AG04449 (cell line): Measurements from ENCODE around the gene MIF.

Experiments used
- CTCF ChIA-PET: fragments of 350-600 bp; formaldehyde crosslinking; extraction: SDS; loops from one replicate; lab custom pipeline; 2021; ENCODE audit warnings: antibody characterized with exemption; lab: Yijun Ruan, JAX
- POLR2A ChIA-PET: fragments of 400-600, 350-600 bp; formaldehyde crosslinking; extraction: SDS; loops from one replicate; lab custom pipeline; 2020; ENCODE audit warnings: antibody characterized with exemption, inconsistent platforms; lab: Yijun Ruan, JAX
- DNase-seq: peaks from one replicate; pipeline ENCODE4 v3.0.0-alpha.2; 2010; ENCODE audit warnings: low read depth, low spot score
- H3K4me3 ChIP-seq: 2 replicates; pipeline ENCODE4 v1.5.1; 2011; ENCODE audit warnings: low read depth, mild to moderate bottlenecking, control low read depth, low read length
- TF ChIP-seq, protein P1 (sequence below): IDR thresholded peaks from one replicate; pipeline ENCODE4 v1.5.1; 2011; ENCODE audit warnings: mild to moderate bottlenecking, moderate library complexity, low read length, control low read depth, inconsistent platforms; ENCODE audit not compliant: insufficient read depth; ENCODE audit errors: missing control alignments

Gene MIF

DNA sequence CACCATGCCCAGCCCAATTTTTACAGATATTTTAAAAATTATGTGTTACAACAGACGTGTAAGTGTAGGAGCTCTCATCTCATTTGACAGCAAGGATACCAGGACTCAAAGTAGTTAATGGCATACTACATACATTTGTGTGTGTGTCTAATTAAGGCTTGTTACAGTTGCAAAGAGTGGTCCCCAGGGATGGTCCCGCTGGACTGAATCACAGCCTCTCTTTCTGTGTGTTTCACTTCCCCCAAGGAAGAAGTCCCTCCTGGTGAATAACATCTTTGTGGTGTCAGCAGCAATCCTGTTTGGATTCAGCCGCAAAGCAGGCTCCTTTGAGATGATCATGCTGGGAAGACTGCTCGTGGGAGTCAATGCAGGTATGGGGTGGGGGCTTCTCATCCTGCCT, 19.3 kb upstream of the MIF start:
- ChIA-PET CTCF (interaction anchor here (1.1 to 3.7 kb wide), 4 partner anchors 8 to 25 kb away, joined by 3 to 20 read pairs (median 8); partner anchors contain the start of gene MIF), POLR2A (no interaction called here)
- DNase-seq, result no peak
- H3K4me3 ChIP-seq, result no peak overlapping the region
- TF ChIP-seq, protein P1, sequence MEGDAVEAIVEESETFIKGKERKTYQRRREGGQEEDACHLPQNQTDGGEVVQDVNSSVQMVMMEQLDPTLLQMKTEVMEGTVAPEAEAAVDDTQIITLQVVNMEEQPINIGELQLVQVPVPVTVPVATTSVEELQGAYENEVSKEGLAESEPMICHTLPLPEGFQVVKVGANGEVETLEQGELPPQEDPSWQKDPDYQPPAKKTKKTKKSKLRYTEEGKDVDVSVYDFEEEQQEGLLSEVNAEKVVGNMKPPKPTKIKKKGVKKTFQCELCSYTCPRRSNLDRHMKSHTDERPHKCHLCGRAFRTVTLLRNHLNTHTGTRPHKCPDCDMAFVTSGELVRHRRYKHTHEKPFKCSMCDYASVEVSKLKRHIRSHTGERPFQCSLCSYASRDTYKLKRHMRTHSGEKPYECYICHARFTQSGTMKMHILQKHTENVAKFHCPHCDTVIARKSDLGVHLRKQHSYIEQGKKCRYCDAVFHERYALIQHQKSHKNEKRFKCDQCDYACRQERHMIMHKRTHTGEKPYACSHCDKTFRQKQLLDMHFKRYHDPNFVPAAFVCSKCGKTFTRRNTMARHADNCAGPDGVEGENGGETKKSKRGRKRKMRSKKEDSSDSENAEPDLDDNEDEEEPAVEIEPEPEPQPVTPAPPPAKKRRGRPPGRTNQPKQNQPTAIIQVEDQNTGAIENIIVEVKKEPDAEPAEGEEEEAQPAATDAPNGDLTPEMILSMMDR, result no peak

DNA sequence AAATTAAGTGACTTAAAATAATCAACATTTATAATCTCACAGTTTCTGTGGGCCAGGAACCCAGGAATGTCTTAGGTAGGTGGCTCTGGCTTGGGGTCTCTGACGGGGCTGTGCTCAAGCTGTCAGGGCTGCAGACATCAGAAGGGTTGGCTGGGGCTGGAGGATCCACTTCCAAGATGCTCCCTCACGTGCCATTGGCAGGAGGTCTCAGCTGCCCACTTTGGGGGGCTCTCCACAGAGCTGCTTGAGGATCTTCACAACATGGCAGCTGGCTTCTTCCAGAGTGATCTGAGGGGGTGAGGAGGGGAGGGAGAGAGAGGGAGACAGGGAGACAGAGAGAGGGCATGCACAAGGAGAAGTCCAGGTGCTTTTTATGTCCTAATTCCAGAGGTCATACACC, 18.4 kb upstream of the MIF start:
- no peak overlapping the region for H3K4me3 ChIP-seq
- ChIA-PET POLR2A (no interaction called here), CTCF (interaction anchor here (1.1 to 1.2 kb wide), 2 partner anchors 18 to 26 kb away, joined by 3 to 12 read pairs; partner anchors contain the start of gene MIF)
- no peak for DNase-seq
- TF ChIP-seq, protein P1, result no peak

DNA sequence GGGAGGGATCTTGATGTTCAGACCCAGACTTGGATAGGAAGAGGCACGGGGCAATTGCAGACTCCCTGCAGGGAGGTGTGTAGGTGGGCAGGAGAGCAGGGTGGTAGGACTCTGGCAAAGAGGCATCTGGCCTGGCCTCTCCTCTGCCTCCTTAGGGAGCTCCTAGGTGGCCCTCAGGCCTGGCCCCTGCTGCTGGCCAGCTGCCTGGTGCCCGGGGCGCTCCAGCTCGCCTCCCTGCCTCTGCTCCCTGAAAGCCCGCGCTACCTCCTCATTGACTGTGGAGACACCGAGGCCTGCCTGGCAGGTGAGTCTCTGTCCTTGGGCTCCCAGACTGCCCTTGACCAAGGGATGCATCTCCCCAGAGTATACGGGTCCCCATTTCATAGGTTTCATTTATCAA, 16.6 kb upstream of the MIF start:
- H3K4me3 ChIP-seq, result no peak overlapping the region
- DNase-seq, result no peak
- ChIA-PET CTCF (interaction anchor here (0.6 kb wide), 1 partner anchor 16 kb away, joined by 3 read pairs; the partner anchor contains the start of gene MIF), POLR2A (no interaction called here)
- TF ChIP-seq, protein P1, result no peak

DNA sequence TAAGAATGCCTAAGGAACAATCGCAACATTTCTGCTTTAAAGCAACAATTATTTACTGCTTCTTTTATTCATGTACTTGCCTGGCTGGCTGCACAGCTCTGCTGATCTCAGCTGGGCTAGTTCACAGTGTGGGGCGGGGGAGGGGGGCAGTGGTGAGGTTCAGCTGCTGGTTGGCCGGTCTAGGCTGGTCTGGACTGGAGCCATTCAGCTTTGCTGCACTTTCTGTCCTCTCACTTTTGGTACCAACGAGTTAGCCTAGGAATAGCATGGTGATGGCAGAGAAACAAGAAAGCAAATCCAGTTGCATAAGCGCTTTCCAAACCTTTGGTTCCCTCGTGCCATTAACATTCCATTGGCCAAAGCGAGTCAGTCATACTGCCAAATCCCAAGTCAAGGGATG, 16.0 kb upstream of the MIF start:
- no peak overlapping the region for H3K4me3 ChIP-seq
- TF ChIP-seq, protein P1, result no peak
- DNase-seq, result no peak
- CTCF ChIA-PET, result interaction anchor here (0.6 to 1.6 kb wide), 2 partner anchors 15 to 28 kb away, joined by 3 to 6 read pairs; partner anchors contain the start of gene MIF
- POLR2A ChIA-PET, result no interaction called here

DNA sequence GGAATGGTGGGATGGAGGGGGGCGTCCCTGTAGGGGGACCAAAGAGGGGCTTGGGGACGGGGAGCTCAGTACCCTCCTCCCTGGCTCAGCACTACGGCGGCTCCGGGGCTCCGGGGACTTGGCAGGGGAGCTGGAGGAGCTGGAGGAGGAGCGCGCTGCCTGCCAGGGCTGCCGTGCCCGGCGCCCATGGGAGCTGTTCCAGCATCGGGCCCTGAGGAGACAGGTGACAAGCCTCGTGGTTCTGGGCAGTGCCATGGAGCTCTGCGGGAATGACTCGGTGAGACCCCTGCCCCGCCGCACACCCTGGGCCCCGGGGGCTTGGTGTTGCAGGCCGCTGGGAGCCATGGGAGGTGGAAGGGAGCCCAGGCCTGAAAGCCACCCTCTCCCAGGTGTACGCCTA, 11.8 kb upstream of the MIF start:
- TF ChIP-seq, protein P1, result no peak
- DNase-seq, result no peak
- H3K4me3 ChIP-seq, result no peak overlapping the region
- ChIA-PET POLR2A (no interaction called here), CTCF (interaction anchor here (0.8 to 1.4 kb wide), 2 partner anchors 8 to 11 kb away, joined by 3 to 4 read pairs; no protein-coding TSS in a partner anchor)

DNA sequence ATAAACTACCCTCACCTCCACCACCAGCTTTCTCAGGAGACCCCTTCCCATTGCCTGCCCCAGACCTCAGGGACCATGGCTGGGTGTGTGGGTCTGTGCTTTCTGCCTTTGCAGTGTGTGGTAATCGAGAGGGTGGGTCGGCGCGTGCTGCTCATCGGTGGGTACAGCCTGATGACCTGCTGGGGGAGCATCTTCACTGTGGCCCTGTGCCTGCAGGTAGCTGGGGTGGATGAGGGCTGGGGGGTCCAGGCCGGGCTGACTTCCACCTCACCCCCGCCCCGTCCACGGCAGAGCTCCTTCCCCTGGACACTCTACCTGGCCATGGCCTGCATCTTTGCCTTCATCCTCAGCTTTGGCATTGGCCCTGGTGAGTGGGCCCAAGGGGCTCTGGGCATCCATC, 10.5 kb upstream of the MIF start:
- ChIA-PET CTCF (interaction anchor here (0.7 to 1.4 kb wide), 5 partner anchors 10 to 34 kb away, joined by 3 to 4 read pairs (median 3); partner anchors contain the start of gene MIF), POLR2A (no interaction called here)
- TF ChIP-seq, protein P1, result no peak
- no peak for DNase-seq
- no peak overlapping the region for H3K4me3 ChIP-seq
